ENCODE data around the gene DNAJC15. TPM values are rescaled to one million over a fixed set of nuclear protein-coding genes. Genes with fewer than 3 reads are reported as not detected.
A peak's percentile ranks its signal among the peaks of the same experiment; 100 is the strongest.

The DNAJC15 gene
- total RNA-seq, 1 donor from 2014 or later, result 18.8 TPM

GRCh38 chr13:43081866-43082265, 58.5 kb downstream of the DNAJC15 start:
- H3K9me3 Mint-ChIP-seq, result peaks cover 7% of the 10 kb centered on the region
- H3K27ac Mint-ChIP-seq, result no peak overlapping the region
- peaks cover 22% of the 10 kb centered on the region for H3K4me1 Mint-ChIP-seq (ENCODE audit: low read depth)
- H3K4me3 Mint-ChIP-seq (ENCODE audit: low read depth), result no peak overlapping the region
- intact Hi-C loops (cut with micrococcal nuclease), result no loop called here
- peaks cover 41% of the 10 kb centered on the region for H3K36me3 Mint-ChIP-seq (ENCODE audit: low read depth)
- H3K27me3 Mint-ChIP-seq (ENCODE audit: low read depth), result no peaks in the 10 kb centered on the region
- DNase-seq (ENCODE audit: low spot score), result no peak

- Mint-ChIP-seq H3K27ac (no peak overlapping the region), H3K9me3 (peaks cover 7% of the 10 kb centered on the region), H3K4me3 (ENCODE audit: low read depth) (no peak overlapping the region), H3K27me3 (ENCODE audit: low read depth) (no peaks in the 10 kb centered on the region), H3K4me1 (ENCODE audit: low read depth) (peaks cover 17% of the 10 kb centered on the region), H3K36me3 (ENCODE audit: low read depth) (peaks cover 45% of the 10 kb centered on the region)
- intact Hi-C loops (cut with micrococcal nuclease), result no loop called here
- DNase-seq (ENCODE audit: low spot score), result no peak
Observed at GRCh38 chr13:43083750-43084149, 60.4 kb downstream of the DNAJC15 start.

GRCh38 chr13:43085545-43085944, 62.2 kb downstream of the DNAJC15 start:
- Mint-ChIP-seq H3K27me3 (ENCODE audit: low read depth) (no peaks in the 10 kb centered on the region), H3K4me1 (ENCODE audit: low read depth) (peaks cover 17% of the 10 kb centered on the region), H3K9me3 (peaks cover 7% of the 10 kb centered on the region), H3K27ac (no peak overlapping the region), H3K36me3 (ENCODE audit: low read depth) (peaks cover 50% of the 10 kb centered on the region), H3K4me3 (ENCODE audit: low read depth) (no peak overlapping the region)
- DNase-seq (ENCODE audit: low spot score), result no peak
- intact Hi-C loops (cut with micrococcal nuclease), result no loop called here

GRCh38 chr13:43086181-43086580, 62.8 kb downstream of the DNAJC15 start:
- H3K27ac Mint-ChIP-seq, result no peak overlapping the region

GRCh38 chr13:43088093-43088511, 64.7 kb downstream of the DNAJC15 start:
- peaks cover 11% of the 10 kb centered on the region for H3K4me1 Mint-ChIP-seq (ENCODE audit: low read depth)
- intact Hi-C loops (cut with micrococcal nuclease), result no loop called here
- H3K27ac Mint-ChIP-seq, result peak overlapping the region; percentile 22
- H3K4me3 Mint-ChIP-seq (ENCODE audit: low read depth), result no peak overlapping the region
- no peaks in the 10 kb centered on the region for H3K27me3 Mint-ChIP-seq (ENCODE audit: low read depth)
- H3K36me3 Mint-ChIP-seq (ENCODE audit: low read depth), result peaks cover 47% of the 10 kb centered on the region
- DNase-seq (ENCODE audit: low spot score), result no peak
- peaks cover 5% of the 10 kb centered on the region for H3K9me3 Mint-ChIP-seq

More at GRCh38 chr13:43086181-43086580, 62.8 kb downstream of the DNAJC15 start:
- H3K4me3 Mint-ChIP-seq (ENCODE audit: low read depth), result no peak overlapping the region
- intact Hi-C loops (cut with micrococcal nuclease), result no loop called here
- DNase-seq (ENCODE audit: low spot score), result no peak
- peaks cover 5% of the 10 kb centered on the region for H3K9me3 Mint-ChIP-seq
- H3K27me3 Mint-ChIP-seq (ENCODE audit: low read depth), result no peaks in the 10 kb centered on the region
- peaks cover 17% of the 10 kb centered on the region for H3K4me1 Mint-ChIP-seq (ENCODE audit: low read depth)
- H3K36me3 Mint-ChIP-seq (ENCODE audit: low read depth), result peaks cover 46% of the 10 kb centered on the region

- Mint-ChIP-seq H3K36me3 (ENCODE audit: low read depth) (peaks cover 47% of the 10 kb centered on the region), H3K4me3 (ENCODE audit: low read depth) (no peak overlapping the region), H3K4me1 (ENCODE audit: low read depth) (peaks cover 17% of the 10 kb centered on the region), H3K9me3 (peaks cover 5% of the 10 kb centered on the region), H3K27me3 (ENCODE audit: low read depth) (no peaks in the 10 kb centered on the region), H3K27ac (no peak overlapping the region)
- DNase-seq (ENCODE audit: low spot score), result no peak
- intact Hi-C loops (cut with micrococcal nuclease), result no loop called here
Observed at GRCh38 chr13:43089912-43090498, 66.6 kb downstream of the DNAJC15 start.

- Mint-ChIP-seq H3K4me3 (ENCODE audit: low read depth) (no peak overlapping the region), H3K27me3 (ENCODE audit: low read depth) (no peaks in the 10 kb centered on the region), H3K9me3 (no peaks in the 10 kb centered on the region), H3K36me3 (ENCODE audit: low read depth) (peaks cover 21% of the 10 kb centered on the region), H3K4me1 (ENCODE audit: low read depth) (peaks cover 11% of the 10 kb centered on the region), H3K27ac (peak overlapping the region; percentile 48)
- intact Hi-C loops (cut with micrococcal nuclease), result loop anchor here (5.0 kb wide), 1 partner anchor 53 kb away; no protein-coding TSS in a partner anchor
- DNase-seq (ENCODE audit: low spot score), result no peak
Observed at GRCh38 chr13:43094901-43095300, 71.5 kb downstream of the DNAJC15 start.

- Mint-ChIP-seq H3K4me1 (ENCODE audit: low read depth) (peaks cover 15% of the 10 kb centered on the region), H3K27ac (no peak overlapping the region), H3K36me3 (ENCODE audit: low read depth) (peaks cover 23% of the 10 kb centered on the region), H3K4me3 (ENCODE audit: low read depth) (no peak overlapping the region), H3K9me3 (no peaks in the 10 kb centered on the region), H3K27me3 (ENCODE audit: low read depth) (no peaks in the 10 kb centered on the region)
- no peak for DNase-seq (ENCODE audit: low spot score)
- intact Hi-C loops (cut with micrococcal nuclease), result loop anchor here (5.0 kb wide), 1 partner anchor 54 kb away; no protein-coding TSS in a partner anchor
Observed at GRCh38 chr13:43095771-43096719, 72.7 kb downstream of the DNAJC15 start.

GRCh38 chr13:43100667-43101066, 77.3 kb downstream of the DNAJC15 start:
- H3K27ac Mint-ChIP-seq, result no peak overlapping the region
- DNase-seq (ENCODE audit: low spot score), result no peak
- H3K4me1 Mint-ChIP-seq (ENCODE audit: low read depth), result peaks cover 6% of the 10 kb centered on the region
- no peak overlapping the region for H3K4me3 Mint-ChIP-seq (ENCODE audit: low read depth)
- H3K36me3 Mint-ChIP-seq (ENCODE audit: low read depth), result peaks cover 7% of the 10 kb centered on the region
- H3K27me3 Mint-ChIP-seq (ENCODE audit: low read depth), result no peaks in the 10 kb centered on the region
- intact Hi-C loops (cut with micrococcal nuclease), result no loop called here
- no peaks in the 10 kb centered on the region for H3K9me3 Mint-ChIP-seq

GRCh38 chr13:43102304-43102703, 78.9 kb downstream of the DNAJC15 start:
- peaks cover 6% of the 10 kb centered on the region for H3K36me3 Mint-ChIP-seq (ENCODE audit: low read depth)
- no peaks in the 10 kb centered on the region for H3K27me3 Mint-ChIP-seq (ENCODE audit: low read depth)
- H3K4me1 Mint-ChIP-seq (ENCODE audit: low read depth), result peaks cover 6% of the 10 kb centered on the region
- intact Hi-C loops (cut with micrococcal nuclease), result no loop called here
- H3K9me3 Mint-ChIP-seq, result no peaks in the 10 kb centered on the region
- no peak overlapping the region for H3K4me3 Mint-ChIP-seq (ENCODE audit: low read depth)
- no peak for DNase-seq (ENCODE audit: low spot score)
- H3K27ac Mint-ChIP-seq, result no peak overlapping the region

- H3K4me1 Mint-ChIP-seq (ENCODE audit: low read depth), result peaks cover 2% of the 10 kb centered on the region
- DNase-seq (ENCODE audit: low spot score), result no peak
- no peaks in the 10 kb centered on the region for H3K9me3 Mint-ChIP-seq
- H3K27ac Mint-ChIP-seq, result no peak overlapping the region
- H3K4me3 Mint-ChIP-seq (ENCODE audit: low read depth), result no peak overlapping the region
- peaks cover 3% of the 10 kb centered on the region for H3K27me3 Mint-ChIP-seq (ENCODE audit: low read depth)
- intact Hi-C loops (cut with micrococcal nuclease), result no loop called here
- peaks cover 7% of the 10 kb centered on the region for H3K36me3 Mint-ChIP-seq (ENCODE audit: low read depth)
Observed at GRCh38 chr13:43107780-43108179, 84.4 kb downstream of the DNAJC15 start.

- peaks cover 7% of the 10 kb centered on the region for H3K36me3 Mint-ChIP-seq (ENCODE audit: low read depth)
- peaks cover 2% of the 10 kb centered on the region for H3K4me1 Mint-ChIP-seq (ENCODE audit: low read depth)
- H3K27me3 Mint-ChIP-seq (ENCODE audit: low read depth), result peaks cover 5% of the 10 kb centered on the region
- H3K9me3 Mint-ChIP-seq, result no peaks in the 10 kb centered on the region
- no peak overlapping the region for H3K27ac Mint-ChIP-seq
- H3K4me3 Mint-ChIP-seq (ENCODE audit: low read depth), result no peak overlapping the region
- intact Hi-C loops (cut with micrococcal nuclease), result no loop called here
- DNase-seq (ENCODE audit: low spot score), result no peak
Observed at GRCh38 chr13:43110036-43110435, 86.7 kb downstream of the DNAJC15 start.

GRCh38 chr13:43110658-43111057, 87.3 kb downstream of the DNAJC15 start:
- Mint-ChIP-seq H3K27me3 (ENCODE audit: low read depth) (peaks cover 5% of the 10 kb centered on the region), H3K27ac (no peak overlapping the region), H3K9me3 (no peaks in the 10 kb centered on the region), H3K4me1 (ENCODE audit: low read depth) (no peaks in the 10 kb centered on the region), H3K4me3 (ENCODE audit: low read depth) (no peak overlapping the region), H3K36me3 (ENCODE audit: low read depth) (peaks cover 7% of the 10 kb centered on the region)
- intact Hi-C loops (cut with micrococcal nuclease), result no loop called here
- no peak for DNase-seq (ENCODE audit: low spot score)

Data from activated T-helper 2 cell treated with anti-CD3 and anti-CD28 coated beads, Interferon-gamma antibody, Interleukin-2, Interleukin-4, amounts not matched to agents 10 μg/mL and 5 μg/mL and 100 μg/mL, durations not matched to agents 14 hours and 24 hours and 36 hours (primary cell).